Kidney (tissue), 14 donors: Measurements from ENCODE around the gene USP24. TPM values are rescaled to one million over a fixed set of nuclear protein-coding genes. Genes with fewer than 3 reads are reported as not detected.

Experiments
- DNase-seq, 5 donors: peaks; one replicate each; pipeline ENCODE4 v3.0.0-alpha.2; 2013 to 2020
- FAIRE-seq: peaks from 2 replicates; lab custom pipeline; 2012; peaks lifted over from hg19 to GRCh38; lab: Jason Lieb, UNC
- H3K27ac ChIP-seq, 2 donors: one replicate each; pipeline ENCODE4 v1.7.0; 2013; ENCODE audit warnings: low read depth in 2 of 2, low read length in 2 of 2, inconsistent platforms in 1 of 2
- H3K27me3 ChIP-seq: one replicate; pipeline ENCODE4 v1.7.1; 2013; ENCODE audit warnings: low read length, inconsistent platforms; ENCODE audit not compliant: control insufficient read depth, insufficient read depth
- H3K36me3 ChIP-seq, 3 donors: one replicate each; pipeline versions ENCODE4 v1.7.0 to v1.7.1; 2013; ENCODE audit warnings: low read length in 3 of 3, control low read depth in 1 of 3, inconsistent platforms in 1 of 3; ENCODE audit not compliant: insufficient read depth in 3 of 3, control insufficient read depth in 2 of 3
- H3K4me1 ChIP-seq, 3 donors: one replicate each; pipeline versions ENCODE4 v1.7.0 to v1.7.1; 2013; ENCODE audit warnings: low read length in 3 of 3, inconsistent platforms in 1 of 3, low read depth in 1 of 3; ENCODE audit not compliant: control insufficient read depth in 2 of 3, insufficient read depth in 2 of 3
- H3K4me3 ChIP-seq, 3 donors: one replicate each; pipeline versions ENCODE4 v1.7.0 to v1.8.1; 2013; ENCODE audit warnings: low read length in 3 of 3, control low read depth in 1 of 3, inconsistent platforms in 1 of 3
- H3K9ac ChIP-seq, 3 donors: one replicate each; pipeline versions ENCODE4 v1.7.0 to v1.7.1; 2013; ENCODE audit warnings: low read length in 3 of 3, control low read depth in 1 of 3, inconsistent platforms in 1 of 3
- H3K9me3 ChIP-seq, 3 donors: one replicate each; pipeline versions ENCODE4 v1.7.0 to v1.7.1; 2013; ENCODE audit warnings: low read length in 3 of 3, control low read depth in 1 of 3, inconsistent platforms in 1 of 3; ENCODE audit not compliant: control insufficient read depth in 2 of 3, insufficient read depth in 1 of 3
- CTCF ChIP-seq: IDR thresholded peaks from 3 replicates; pipeline ENCODE4 v1.5.1; 2012; ENCODE audit warnings: mild to moderate bottlenecking, moderate library complexity, borderline replicate concordance; ENCODE audit not compliant: insufficient read depth; ENCODE audit errors: extremely low read depth
- intact Hi-C: fragments of 100-400 bp; cut with DNase I; formaldehyde crosslinking; loops from one replicate; pipeline ENCODE4 v1.11.1; 2022
- polyA plus RNA-seq: library from polyadenylated mRNA; stranded (reverse); fragments of 350-450 nt; fragmentation: Illumina TruSeq; extraction: RNeasy Lipid Tissue Mini Kit (QIAGEN cat#74804); gene quantifications from one replicate; pipeline ENCODE4 v1.2.3, GENCODE V29; 2014; ENCODE audit warnings: low read depth, low replicate concordance; ENCODE audit not compliant: insufficient read depth
- total RNA-seq: library from RNA; stranded (reverse); fragmentation: NEBNext Ultra II Directional; extraction: Animal tissue kit (Norgen Biotek cat#: 25700); gene quantifications from one replicate; pipeline ENCODE4 v1.2.1, GENCODE V29; 2021
- donor health status: control.
- donor health status: control.
- donor health status: control.
- donor health status: control.
- donor health status: control.
- donor health status: DM: yes; HTN: yes; CAD: no.
- donor health status: Normal renal cell carcinoma (clear cell type).

USP24 gene
- total and polyA plus RNA-seq, 2 donors from 2014 or later, result 10.1 to 49.2 TPM

- DNase-seq, result no peak
- peaks cover 0 to 6% (median 4%) of the 10 kb centered on the region in 3 donors for H3K4me1 ChIP-seq
- H3K36me3 ChIP-seq, result peaks cover 0 to 25% (median 19%) of the 10 kb centered on the region in 3 donors
- no peaks in the 10 kb centered on the region for H3K27me3 ChIP-seq
- no peak for TF ChIP-seq CTCF
- H3K9me3 ChIP-seq, result no peaks in the 10 kb centered on the region
- no peak overlapping the region for H3K27ac ChIP-seq
- no peak overlapping the region for H3K9ac ChIP-seq
- intact Hi-C loops, result no loop called here
- H3K4me3 ChIP-seq, result no peak overlapping the region
- no peak for FAIRE-seq
Measured at GRCh38 chr1:55065648-55066047, 149.5 kb downstream of the USP24 start.

DNA sequence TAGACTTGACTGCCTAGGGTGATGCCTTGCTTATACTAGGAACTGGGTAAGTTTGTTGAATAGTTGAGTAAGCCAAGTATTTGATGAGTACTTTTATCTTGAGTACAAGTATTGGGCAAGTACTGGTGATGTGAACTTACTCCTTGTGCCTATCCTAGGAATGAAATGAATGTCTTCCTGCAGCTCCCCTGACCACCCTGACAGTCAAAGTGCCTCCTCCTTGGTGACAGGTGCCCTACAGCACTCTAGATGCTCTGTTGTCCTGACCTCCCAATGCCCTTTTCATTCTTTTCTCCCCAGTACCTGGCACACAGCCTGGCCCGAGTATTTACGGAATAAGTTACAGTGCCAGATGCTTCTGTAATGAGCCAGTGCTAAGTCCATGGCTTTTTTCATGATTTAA is 150.3 kb downstream of the USP24 start:
- FAIRE-seq (no peak), DNase-seq (no peak)
- H3K9ac ChIP-seq, result no peak overlapping the region
- intact Hi-C loops, result no loop called here
- peaks cover 0 to 17% (median 17%) of the 10 kb centered on the region in 3 donors for H3K36me3 ChIP-seq
- H3K4me1 ChIP-seq, result peaks cover 0 to 6% (median 4%) of the 10 kb centered on the region in 3 donors
- H3K27me3 ChIP-seq, result no peaks in the 10 kb centered on the region
- no peak overlapping the region for H3K27ac ChIP-seq
- TF ChIP-seq CTCF, result no peak
- H3K4me3 ChIP-seq, result no peak overlapping the region
- H3K9me3 ChIP-seq, result no peaks in the 10 kb centered on the region

GRCh38 chr1:55064071-55064581 is 151.0 kb downstream of the USP24 start:
- peak in 2 of 5 donors; percentile 5 to 78 for DNase-seq
- Histone ChIP-seq H3K4me1 (peaks cover 0 to 6% (median 4%) of the 10 kb centered on the region in 3 donors), H3K9me3 (no peaks in the 10 kb centered on the region), H3K27me3 (no peaks in the 10 kb centered on the region), H3K9ac (no peak overlapping the region), H3K36me3 (peaks cover 0 to 17% (median 14%) of the 10 kb centered on the region in 3 donors), H3K4me3 (no peak overlapping the region), H3K27ac (no peak overlapping the region)
- no peak for TF ChIP-seq CTCF
- intact Hi-C loops, result no loop called here
- FAIRE-seq, result no peak

DNA sequence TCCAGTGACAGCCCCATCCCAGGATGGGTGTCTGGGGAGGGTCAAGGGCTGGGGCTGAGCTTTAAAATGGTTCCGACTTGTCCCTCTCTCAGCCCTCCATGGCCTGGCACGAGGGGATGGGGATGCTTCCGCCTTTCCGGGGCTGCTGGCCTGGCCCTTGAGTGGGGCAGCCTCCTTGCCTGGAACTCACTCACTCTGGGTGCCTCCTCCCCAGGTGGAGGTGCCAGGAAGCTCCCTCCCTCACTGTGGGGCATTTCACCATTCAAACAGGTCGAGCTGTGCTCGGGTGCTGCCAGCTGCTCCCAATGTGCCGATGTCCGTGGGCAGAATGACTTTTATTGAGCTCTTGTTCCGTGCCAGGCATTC is 151.6 kb downstream of the USP24 start:
- peaks cover 0 to 6% (median 4%) of the 10 kb centered on the region in 3 donors for H3K4me1 ChIP-seq
- H3K9me3 ChIP-seq, result no peaks in the 10 kb centered on the region
- intact Hi-C loops, result no loop called here
- TF ChIP-seq CTCF, result no peak
- H3K27ac ChIP-seq, result no peak overlapping the region
- DNase-seq (peak in 1 of 5 donors; percentile 5), FAIRE-seq (no peak)
- no peaks in the 10 kb centered on the region for H3K27me3 ChIP-seq
- H3K4me3 ChIP-seq, result no peak overlapping the region
- H3K9ac ChIP-seq, result no peak overlapping the region
- H3K36me3 ChIP-seq, result peaks cover 0 to 17% (median 8%) of the 10 kb centered on the region in 3 donors
